GM23338 (cell line): Measurements from ENCODE around the gene INAFM1. TPM values are rescaled to one million over a fixed set of nuclear protein-coding genes. Genes with fewer than 3 reads are reported as not detected.

Experiments
- ATAC-seq: fragments of 200-7000 bp; cut with Tn5 transposase; 3 replicates; pipeline ENCODE4 v1.9.1; 2020
- DNase-seq: peaks from one replicate; pipeline ENCODE4 v3.0.0-alpha.2; 2015; ENCODE audit warnings: low spot score
- H2AFZ ChIP-seq: fragments of 200-600 bp; sonication (generic); 2 replicates; pipeline ENCODE4 v1.8.0; 2016; ENCODE audit warnings: antibody characterized with exemption, mild to moderate bottlenecking, moderate library complexity
- H3F3A ChIP-seq: fragments of 200-600 bp; sonication (generic); replicated peaks from 2 replicates; pipeline ENCODE4 v1.8.0; 2017; ENCODE audit warnings: antibody characterized with exemption, mixed run types, low read depth
- H3K27ac ChIP-seq: fragments of 200-600 bp; sonication (generic); 2 replicates; pipeline ENCODE4 v1.6.1; 2016; ENCODE audit warnings: low read depth
- H3K27me3 ChIP-seq: fragments of 200-600 bp; sonication (generic); 2 replicates; pipeline ENCODE4 v1.8.0; 2016; ENCODE audit warnings: mild to moderate bottlenecking, mixed run types, moderate library complexity; ENCODE audit not compliant: insufficient read depth
- H3K36me3 ChIP-seq: fragments of 200-600 bp; sonication (generic); 2 replicates; pipeline ENCODE4 v1.8.0; 2016; ENCODE audit warnings: mild to moderate bottlenecking; ENCODE audit not compliant: insufficient read depth
- H3K4me1 ChIP-seq: fragments of 200-600 bp; sonication (generic); 2 replicates; pipeline ENCODE4 v1.8.0; 2016; ENCODE audit warnings: mild to moderate bottlenecking, moderate library complexity; ENCODE audit not compliant: insufficient read depth
- H3K4me2 ChIP-seq: fragments of 200-600 bp; sonication (generic); 2 replicates; pipeline ENCODE4 v1.7.1; 2017; ENCODE audit warnings: mixed run types
- H3K4me3 ChIP-seq: fragments of 200-600 bp; sonication (generic); 2 replicates; pipeline ENCODE4 v1.6.1; 2016; ENCODE audit warnings: mixed run types
- H3K79me2 ChIP-seq: fragments of 200-600 bp; sonication (generic); replicated peaks from 2 replicates; pipeline ENCODE4 v1.8.0; 2017; ENCODE audit warnings: mild to moderate bottlenecking; ENCODE audit not compliant: insufficient read depth
- H3K9me2 ChIP-seq: fragments of 200-600 bp; sonication (generic); 2 replicates; pipeline ENCODE4 v1.8.0; 2017; ENCODE audit not compliant: insufficient read depth
- H4K20me1 ChIP-seq: fragments of 200-600 bp; sonication (generic); replicated peaks from 2 replicates; pipeline ENCODE4 v1.8.0; 2017; ENCODE audit warnings: mild to moderate bottlenecking; ENCODE audit not compliant: insufficient read depth
- H3K27ac Mint-ChIP-seq: 2 replicates; pipeline ENCODE4 v1.8.0; 2020; ENCODE audit warnings: inconsistent platforms, mild to moderate bottlenecking, moderate library complexity, mixed read lengths
- H3K27me3 Mint-ChIP-seq: 3 replicates; pipeline ENCODE4 v1.8.0; 2022; ENCODE audit warnings: low read depth, mild to moderate bottlenecking, moderate library complexity, mixed read lengths, inconsistent platforms; ENCODE audit not compliant: insufficient read depth, poor library complexity
- H3K36me3 Mint-ChIP-seq: 3 replicates; pipeline ENCODE4 v1.8.0; 2021; ENCODE audit warnings: low read depth, mild to moderate bottlenecking, inconsistent platforms, moderate library complexity, mixed read lengths
- H3K4me1 Mint-ChIP-seq: 3 replicates; pipeline ENCODE4 v1.8.0; 2020; ENCODE audit warnings: mild to moderate bottlenecking, inconsistent platforms, mixed read lengths
- H3K4me3 Mint-ChIP-seq: 3 replicates; pipeline ENCODE4 v1.8.0; 2021; ENCODE audit warnings: moderate library complexity, mild to moderate bottlenecking, inconsistent platforms, mixed read lengths
- H3K9me3 Mint-ChIP-seq: 3 replicates; pipeline ENCODE4 v1.8.0; 2020; ENCODE audit warnings: moderate library complexity, mild to moderate bottlenecking, inconsistent platforms, mixed read lengths
- POLR2AphosphoS5 ChIP-seq: IDR thresholded peaks from 2 replicates; pipeline ENCODE4 v1.6.1; 2016; ENCODE audit warnings: antibody characterized with exemption, low read depth
- ZNF114 ChIP-seq: fragments of 250-450 bp; sonication (Bioruptor Pico); IDR thresholded peaks from 2 replicates; pipeline ENCODE4 v1.5.0; 2020; ENCODE audit warnings: mild to moderate bottlenecking, moderate library complexity
- ZNF462 ChIP-seq: fragments of 250-450 bp; sonication (Bioruptor Pico); IDR thresholded peaks from 2 replicates; pipeline ENCODE4 v1.5.0; 2020; ENCODE audit warnings: mild to moderate bottlenecking, moderate library complexity
- polyA plus RNA-seq: library from polyadenylated mRNA; unstranded; fragments of >200 nt; fragmentation: Nextera tagmentation; extraction: Ambion mirVana; gene quantifications from 2 replicates; pipeline ENCODE4 v1.2.1, GENCODE V29; 2016
- total RNA-seq: library from RNA; depleted of rRNA; stranded (reverse); fragments of >200 nt; shearing (Covaris generic); gene quantifications from 2 replicates; pipeline ENCODE4 v1.2.3, GENCODE V29; 2014
- TF ChIP-seq, protein P1 (sequence below): IDR thresholded peaks from one replicate; pipeline ENCODE4 v1.6.1; 2018; ENCODE audit warnings: antibody characterized with exemption; ENCODE audit not compliant: unreplicated experiment

The INAFM1 gene
- total and polyA plus RNA-seq, 2 experiments from 2014 or later, result 2.9 to 10.2 TPM

DNA sequence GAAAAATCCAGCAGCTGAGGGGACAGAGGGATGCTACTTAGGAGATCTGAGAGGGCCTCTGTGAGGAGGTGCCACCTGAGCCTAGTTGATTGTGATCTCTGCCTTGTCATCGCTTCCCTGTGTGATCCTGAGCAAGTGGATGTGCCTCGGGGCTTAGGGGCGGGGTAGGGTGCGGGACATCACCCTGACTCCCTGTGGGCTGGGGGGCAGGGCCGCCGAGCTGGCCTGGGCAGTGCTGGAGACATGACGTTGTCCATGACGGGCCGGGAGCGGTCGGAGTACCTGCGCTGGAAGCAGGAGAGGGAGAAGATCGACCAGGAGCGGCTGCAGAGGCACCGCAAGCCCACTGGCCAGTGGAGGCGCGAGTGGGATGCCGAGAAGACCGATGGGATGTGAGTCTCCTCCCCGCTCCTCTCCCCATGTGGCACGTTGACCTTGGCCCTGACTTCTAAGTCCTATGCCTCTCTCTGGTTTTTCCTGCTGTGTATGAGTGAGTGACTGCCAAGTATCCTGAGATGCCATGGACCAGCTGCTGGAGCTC lies 8.2 kb upstream of the INAFM1 start (continued):
- TF ChIP-seq ZNF462 (CRISPR knock-in tag) (no peak), POLR2AphosphoS5 (no peak), ZNF114 (CRISPR knock-in tag) (no peak)

DNA sequence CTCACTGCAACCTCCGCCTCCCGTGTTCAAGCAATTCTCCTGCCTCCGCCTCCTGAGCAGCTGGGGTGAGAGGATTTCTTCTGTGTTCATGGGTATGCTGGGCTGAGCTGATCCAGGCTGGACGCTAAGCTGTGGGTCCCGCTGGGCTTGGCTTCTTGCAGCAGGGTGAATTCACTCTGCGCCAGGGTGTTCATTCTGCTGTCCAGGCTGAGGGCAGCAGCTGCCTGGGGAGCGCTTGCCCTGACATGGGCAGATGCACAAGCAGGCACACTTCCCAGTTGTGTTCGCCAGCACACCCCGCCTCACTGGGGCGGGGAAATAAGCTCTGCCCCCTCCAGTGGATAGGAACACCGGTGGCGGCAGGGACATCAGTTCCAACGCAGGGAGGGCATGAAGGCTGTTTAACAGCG lies 7.3 kb upstream of the INAFM1 start:
- Histone ChIP-seq H3K9me2 (no peaks in the 10 kb centered on the region), H3K36me3 (no peaks in the 10 kb centered on the region; the same call in 1 of the 2 replicates), H3K27ac (no peak overlapping the region), H3K79me2 (no peaks in the 10 kb centered on the region), H3K4me2 (no peak overlapping the region), H3K4me3 (no peak overlapping the region), H3K4me1 (peaks cover 7% of the 10 kb centered on the region; the same call in 1 of the 2 replicates), H2AFZ (no peak overlapping the region), H3K27me3 (no peaks in the 10 kb centered on the region), H3F3A (peaks cover 8% of the 10 kb centered on the region; the same call in 1 of the 2 replicates), H4K20me1 (peaks cover 3% of the 10 kb centered on the region)
- no peak overlapping the region for H3K27ac Mint-ChIP-seq
- no peak for DNase-seq
- peaks cover 13% of the 10 kb centered on the region for H3K4me1 Mint-ChIP-seq
- H3K27me3 Mint-ChIP-seq, result peaks cover 18% of the 10 kb centered on the region
- H3K36me3 Mint-ChIP-seq, result peaks cover 60% of the 10 kb centered on the region
- TF ChIP-seq, protein P1, sequence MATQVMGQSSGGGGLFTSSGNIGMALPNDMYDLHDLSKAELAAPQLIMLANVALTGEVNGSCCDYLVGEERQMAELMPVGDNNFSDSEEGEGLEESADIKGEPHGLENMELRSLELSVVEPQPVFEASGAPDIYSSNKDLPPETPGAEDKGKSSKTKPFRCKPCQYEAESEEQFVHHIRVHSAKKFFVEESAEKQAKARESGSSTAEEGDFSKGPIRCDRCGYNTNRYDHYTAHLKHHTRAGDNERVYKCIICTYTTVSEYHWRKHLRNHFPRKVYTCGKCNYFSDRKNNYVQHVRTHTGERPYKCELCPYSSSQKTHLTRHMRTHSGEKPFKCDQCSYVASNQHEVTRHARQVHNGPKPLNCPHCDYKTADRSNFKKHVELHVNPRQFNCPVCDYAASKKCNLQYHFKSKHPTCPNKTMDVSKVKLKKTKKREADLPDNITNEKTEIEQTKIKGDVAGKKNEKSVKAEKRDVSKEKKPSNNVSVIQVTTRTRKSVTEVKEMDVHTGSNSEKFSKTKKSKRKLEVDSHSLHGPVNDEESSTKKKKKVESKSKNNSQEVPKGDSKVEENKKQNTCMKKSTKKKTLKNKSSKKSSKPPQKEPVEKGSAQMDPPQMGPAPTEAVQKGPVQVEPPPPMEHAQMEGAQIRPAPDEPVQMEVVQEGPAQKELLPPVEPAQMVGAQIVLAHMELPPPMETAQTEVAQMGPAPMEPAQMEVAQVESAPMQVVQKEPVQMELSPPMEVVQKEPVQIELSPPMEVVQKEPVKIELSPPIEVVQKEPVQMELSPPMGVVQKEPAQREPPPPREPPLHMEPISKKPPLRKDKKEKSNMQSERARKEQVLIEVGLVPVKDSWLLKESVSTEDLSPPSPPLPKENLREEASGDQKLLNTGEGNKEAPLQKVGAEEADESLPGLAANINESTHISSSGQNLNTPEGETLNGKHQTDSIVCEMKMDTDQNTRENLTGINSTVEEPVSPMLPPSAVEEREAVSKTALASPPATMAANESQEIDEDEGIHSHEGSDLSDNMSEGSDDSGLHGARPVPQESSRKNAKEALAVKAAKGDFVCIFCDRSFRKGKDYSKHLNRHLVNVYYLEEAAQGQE, result no peak
- no peaks in the 10 kb centered on the region; the same call in 2 of the 3 replicates for H3K9me3 Mint-ChIP-seq
- no peak for ATAC-seq
- H3K4me3 Mint-ChIP-seq, result no peak overlapping the region
